Fibroblast of skin of right biceps (primary cell): ENCODE data around the gene GPR160.

Experiments
- DNase-seq: peaks from one replicate; pipeline ENCODE4 v3.0.0-alpha.2; 2013

The GPR160 gene

DNA sequence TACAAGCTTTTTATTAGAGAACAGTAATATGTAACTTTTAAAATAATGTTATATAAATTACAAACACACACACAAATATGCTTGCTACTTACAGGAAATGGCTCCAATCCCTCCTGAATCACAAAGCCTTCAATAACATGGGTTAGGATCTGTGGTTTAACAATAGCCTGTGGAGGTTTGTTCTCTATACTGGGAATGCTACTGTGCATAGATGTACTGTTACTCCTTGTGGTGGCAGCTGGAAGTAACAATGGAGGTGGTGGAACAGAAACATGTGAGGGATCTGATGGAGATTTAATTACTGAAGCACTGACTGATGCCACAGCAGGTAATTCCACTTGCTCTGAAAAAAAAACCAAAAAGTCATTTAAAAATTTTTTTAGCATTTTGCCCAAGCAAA lies 79.3 kb downstream of the GPR160 start:
- peak; percentile 5 for DNase-seq

- no peak for DNase-seq
These were observed 90.6 kb downstream of the GPR160 start for GRCh38 chr3:170128259-170128976.

GRCh38 chr3:170128977-170129431 lies 91.2 kb downstream of the GPR160 start:
- peak; percentile 23 for DNase-seq

DNA sequence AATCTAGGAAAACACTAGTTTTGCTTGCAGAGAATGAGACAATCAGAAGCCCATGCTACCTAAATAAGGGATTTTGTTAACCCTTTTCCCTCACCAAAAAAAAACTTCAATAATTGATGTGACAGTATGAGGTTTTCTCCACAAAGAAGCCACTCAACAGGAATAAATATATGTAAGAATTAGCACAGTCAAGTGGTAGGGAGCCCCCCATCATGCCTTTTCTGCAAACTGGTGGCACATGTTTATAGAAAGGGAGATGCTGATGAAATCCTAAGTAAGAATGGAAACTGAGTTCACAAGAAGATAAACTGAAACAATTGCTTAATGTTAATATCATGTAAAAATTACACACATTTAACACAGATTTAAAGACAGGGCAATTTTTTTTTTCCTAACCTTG lies 92.7 kb downstream of the GPR160 start:
- DNase-seq: no peak

GRCh38 chr3:170132335-170132734 lies 94.5 kb downstream of the GPR160 start:
- DNase-seq: no peak
